Measurements from ENCODE around the gene GPA33.

DNA sequence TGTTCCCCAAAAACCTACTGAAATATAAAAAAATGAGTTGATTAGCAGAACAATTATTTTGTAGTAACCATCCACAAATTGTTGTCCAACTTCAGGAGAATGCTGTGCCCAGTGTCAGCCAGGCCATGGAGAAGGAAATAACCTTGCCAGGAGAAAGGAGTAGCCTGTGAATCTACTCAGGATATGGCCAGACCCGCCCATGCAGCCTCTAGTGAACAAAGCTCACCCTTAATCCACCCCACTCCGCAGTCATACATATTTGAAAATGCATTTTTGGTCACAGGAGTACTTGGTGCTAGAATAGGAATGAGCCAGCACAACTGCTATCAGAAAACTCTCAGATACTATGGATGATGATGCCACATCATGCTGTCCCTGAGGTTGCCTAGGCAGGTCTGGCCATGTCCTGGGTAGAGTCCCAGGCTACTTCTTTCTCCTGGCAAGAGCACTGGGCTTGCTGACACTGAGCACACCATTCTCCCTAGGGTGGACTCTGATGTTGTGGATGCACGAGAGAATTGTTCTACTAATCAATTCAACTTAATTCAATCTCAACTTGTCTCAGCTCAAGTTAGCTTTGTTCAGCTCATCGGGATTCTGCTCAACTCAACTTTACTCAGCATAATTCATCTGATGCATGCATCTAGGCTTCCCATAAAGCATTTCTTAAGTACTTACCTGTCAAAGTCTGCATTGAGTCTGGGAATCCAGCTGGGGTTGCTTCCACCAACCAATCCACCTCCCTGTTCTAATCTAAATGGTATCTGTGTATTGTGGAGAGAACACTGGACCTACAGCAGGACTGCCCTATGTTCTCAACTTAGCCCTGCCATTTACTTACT is 21.9 kb upstream of the GPA33 start:
- TF ChIP-seq, protein P1, sequence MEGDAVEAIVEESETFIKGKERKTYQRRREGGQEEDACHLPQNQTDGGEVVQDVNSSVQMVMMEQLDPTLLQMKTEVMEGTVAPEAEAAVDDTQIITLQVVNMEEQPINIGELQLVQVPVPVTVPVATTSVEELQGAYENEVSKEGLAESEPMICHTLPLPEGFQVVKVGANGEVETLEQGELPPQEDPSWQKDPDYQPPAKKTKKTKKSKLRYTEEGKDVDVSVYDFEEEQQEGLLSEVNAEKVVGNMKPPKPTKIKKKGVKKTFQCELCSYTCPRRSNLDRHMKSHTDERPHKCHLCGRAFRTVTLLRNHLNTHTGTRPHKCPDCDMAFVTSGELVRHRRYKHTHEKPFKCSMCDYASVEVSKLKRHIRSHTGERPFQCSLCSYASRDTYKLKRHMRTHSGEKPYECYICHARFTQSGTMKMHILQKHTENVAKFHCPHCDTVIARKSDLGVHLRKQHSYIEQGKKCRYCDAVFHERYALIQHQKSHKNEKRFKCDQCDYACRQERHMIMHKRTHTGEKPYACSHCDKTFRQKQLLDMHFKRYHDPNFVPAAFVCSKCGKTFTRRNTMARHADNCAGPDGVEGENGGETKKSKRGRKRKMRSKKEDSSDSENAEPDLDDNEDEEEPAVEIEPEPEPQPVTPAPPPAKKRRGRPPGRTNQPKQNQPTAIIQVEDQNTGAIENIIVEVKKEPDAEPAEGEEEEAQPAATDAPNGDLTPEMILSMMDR (IDR thresholded peaks at IDR 0.05): no peak
- TF ChIP-seq POLR2A (IDR thresholded peaks at IDR 0.05) (no peak), EP300 (IDR thresholded peaks at IDR 0.05; ENCODE audit: low read depth) (no peak)

All from transverse colon (tissue), 3 donors.